Body of pancreas (tissue), 4 donors: ENCODE results near the gene PRM3.

ENCODE experiments used
- POLR2A ChIP-seq, 3 donors: fragments of 450-650 bp; IDR thresholded peaks; one replicate each; pipeline ENCODE4 v1.6.1; 2016; ENCODE audit warnings: antibody characterized with exemption in 3 of 3, mild to moderate bottlenecking in 2 of 3
- TF ChIP-seq, protein P1 (sequence below), 7 experiments: fragments of 450-650 bp in 4 of 7; fragments of 200-600 bp in 3 of 7; sonication (generic) in 3 of 7; IDR thresholded peaks; one replicate each; pipeline ENCODE4 v1.5.1; 2016 to 2019; ENCODE audit warnings: antibody characterized with exemption in 7 of 7

DNA sequence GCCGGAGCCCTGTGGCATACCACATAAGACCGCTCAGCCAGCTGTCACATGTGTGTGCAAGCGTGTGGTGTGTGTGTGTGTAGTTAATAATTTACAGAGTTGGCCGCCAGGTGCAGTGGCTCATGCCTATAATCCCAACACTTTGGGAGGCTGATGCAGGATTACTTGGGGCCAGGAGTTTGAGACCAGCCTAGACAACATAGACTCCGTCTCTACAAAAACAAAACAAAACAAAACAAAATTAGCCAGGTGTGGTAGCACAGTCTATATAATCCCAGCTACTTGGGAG is 37.8 kb downstream of the PRM3 start:
- TF ChIP-seq, protein P1, sequence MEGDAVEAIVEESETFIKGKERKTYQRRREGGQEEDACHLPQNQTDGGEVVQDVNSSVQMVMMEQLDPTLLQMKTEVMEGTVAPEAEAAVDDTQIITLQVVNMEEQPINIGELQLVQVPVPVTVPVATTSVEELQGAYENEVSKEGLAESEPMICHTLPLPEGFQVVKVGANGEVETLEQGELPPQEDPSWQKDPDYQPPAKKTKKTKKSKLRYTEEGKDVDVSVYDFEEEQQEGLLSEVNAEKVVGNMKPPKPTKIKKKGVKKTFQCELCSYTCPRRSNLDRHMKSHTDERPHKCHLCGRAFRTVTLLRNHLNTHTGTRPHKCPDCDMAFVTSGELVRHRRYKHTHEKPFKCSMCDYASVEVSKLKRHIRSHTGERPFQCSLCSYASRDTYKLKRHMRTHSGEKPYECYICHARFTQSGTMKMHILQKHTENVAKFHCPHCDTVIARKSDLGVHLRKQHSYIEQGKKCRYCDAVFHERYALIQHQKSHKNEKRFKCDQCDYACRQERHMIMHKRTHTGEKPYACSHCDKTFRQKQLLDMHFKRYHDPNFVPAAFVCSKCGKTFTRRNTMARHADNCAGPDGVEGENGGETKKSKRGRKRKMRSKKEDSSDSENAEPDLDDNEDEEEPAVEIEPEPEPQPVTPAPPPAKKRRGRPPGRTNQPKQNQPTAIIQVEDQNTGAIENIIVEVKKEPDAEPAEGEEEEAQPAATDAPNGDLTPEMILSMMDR (IDR thresholded peaks at IDR 0.05): no peak
- TF ChIP-seq POLR2A (IDR thresholded peaks at IDR 0.05): no peak
